ENCODE results near the gene POLN. TPM values are rescaled to one million over a fixed set of nuclear protein-coding genes. Genes with fewer than 3 reads are reported as not detected.

POLN gene
- total RNA-seq, 1 experiment from 2014 or later: 3.5 TPM

DNA sequence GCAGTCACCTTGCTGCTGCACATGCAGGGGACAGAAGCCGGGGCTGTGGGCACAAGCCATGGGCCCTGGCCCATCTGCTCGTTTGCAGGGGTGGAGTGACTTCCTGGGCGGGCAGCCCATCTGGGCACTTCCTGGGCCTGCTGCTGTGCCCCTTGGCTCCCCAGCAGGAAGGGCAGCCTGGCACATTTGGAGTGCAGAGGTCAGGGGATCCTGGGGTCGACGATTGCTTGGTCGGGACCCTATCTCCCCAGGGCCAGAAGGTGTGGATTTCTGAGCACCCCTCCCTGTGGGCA lies 30.9 kb upstream of the POLN start (continued):
- TF ChIP-seq, protein P1, sequence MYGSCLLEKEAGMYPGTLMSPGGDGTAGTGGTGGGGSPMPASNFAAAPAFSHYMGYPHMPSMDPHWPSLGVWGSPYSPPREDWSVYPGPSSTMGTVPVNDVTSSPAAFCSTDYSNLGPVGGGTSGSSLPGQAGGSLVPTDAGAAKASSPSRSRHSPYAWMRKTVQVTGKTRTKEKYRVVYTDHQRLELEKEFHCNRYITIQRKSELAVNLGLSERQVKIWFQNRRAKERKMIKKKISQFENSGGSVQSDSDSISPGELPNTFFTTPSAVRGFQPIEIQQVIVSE (CRISPR knock-in tag; IDR thresholded peaks at IDR 0.05; ENCODE audit: borderline replicate concordance): no peak
- TF ChIP-seq ATF2 (CRISPR knock-in tag; IDR thresholded peaks at IDR 0.05; ENCODE audit: borderline replicate concordance, low read depth): no peak
- TF ChIP-seq ESRRA (CRISPR knock-in tag; IDR thresholded peaks at IDR 0.05; ENCODE audit: borderline replicate concordance): no peak
- no peak for TF ChIP-seq JUN (CRISPR knock-in tag; IDR thresholded peaks at IDR 0.05)
- no peak for TF ChIP-seq ZNF317 (CRISPR knock-in tag; IDR thresholded peaks at IDR 0.05; ENCODE audit: borderline replicate concordance, low read depth)
- TF ChIP-seq JAZF1 (CRISPR knock-in tag; IDR thresholded peaks at IDR 0.05): no peak
- no peak for TF ChIP-seq FOXP4 (CRISPR knock-in tag; IDR thresholded peaks at IDR 0.05)
- TF ChIP-seq MXD4 (CRISPR knock-in tag; IDR thresholded peaks at IDR 0.05; ENCODE audit: borderline replicate concordance): no peak

- Mint-ChIP-seq H3K27ac (peak overlapping the region; percentile 83), H3K9me3 (no peaks in the 10 kb centered on the region), H3K27me3 (ENCODE audit: low read depth) (no peaks in the 10 kb centered on the region), H3K4me1 (peaks cover 9% of the 10 kb centered on the region), H3K36me3 (no peaks in the 10 kb centered on the region), H3K4me3 (no peak overlapping the region)
- TF ChIP-seq, protein P2, sequence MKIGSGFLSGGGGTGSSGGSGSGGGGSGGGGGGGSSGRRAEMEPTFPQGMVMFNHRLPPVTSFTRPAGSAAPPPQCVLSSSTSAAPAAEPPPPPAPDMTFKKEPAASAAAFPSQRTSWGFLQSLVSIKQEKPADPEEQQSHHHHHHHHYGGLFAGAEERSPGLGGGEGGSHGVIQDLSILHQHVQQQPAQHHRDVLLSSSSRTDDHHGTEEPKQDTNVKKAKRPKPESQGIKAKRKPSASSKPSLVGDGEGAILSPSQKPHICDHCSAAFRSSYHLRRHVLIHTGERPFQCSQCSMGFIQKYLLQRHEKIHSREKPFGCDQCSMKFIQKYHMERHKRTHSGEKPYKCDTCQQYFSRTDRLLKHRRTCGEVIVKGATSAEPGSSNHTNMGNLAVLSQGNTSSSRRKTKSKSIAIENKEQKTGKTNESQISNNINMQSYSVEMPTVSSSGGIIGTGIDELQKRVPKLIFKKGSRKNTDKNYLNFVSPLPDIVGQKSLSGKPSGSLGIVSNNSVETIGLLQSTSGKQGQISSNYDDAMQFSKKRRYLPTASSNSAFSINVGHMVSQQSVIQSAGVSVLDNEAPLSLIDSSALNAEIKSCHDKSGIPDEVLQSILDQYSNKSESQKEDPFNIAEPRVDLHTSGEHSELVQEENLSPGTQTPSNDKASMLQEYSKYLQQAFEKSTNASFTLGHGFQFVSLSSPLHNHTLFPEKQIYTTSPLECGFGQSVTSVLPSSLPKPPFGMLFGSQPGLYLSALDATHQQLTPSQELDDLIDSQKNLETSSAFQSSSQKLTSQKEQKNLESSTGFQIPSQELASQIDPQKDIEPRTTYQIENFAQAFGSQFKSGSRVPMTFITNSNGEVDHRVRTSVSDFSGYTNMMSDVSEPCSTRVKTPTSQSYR (CRISPR knock-in tag; IDR thresholded peaks at IDR 0.05): no peak
- TF ChIP-seq ERG (CRISPR knock-in tag; IDR thresholded peaks at IDR 0.05): no peak
- TF ChIP-seq ZNF416 (CRISPR knock-in tag; IDR thresholded peaks at IDR 0.05): no peak
- TF ChIP-seq, protein P3, sequence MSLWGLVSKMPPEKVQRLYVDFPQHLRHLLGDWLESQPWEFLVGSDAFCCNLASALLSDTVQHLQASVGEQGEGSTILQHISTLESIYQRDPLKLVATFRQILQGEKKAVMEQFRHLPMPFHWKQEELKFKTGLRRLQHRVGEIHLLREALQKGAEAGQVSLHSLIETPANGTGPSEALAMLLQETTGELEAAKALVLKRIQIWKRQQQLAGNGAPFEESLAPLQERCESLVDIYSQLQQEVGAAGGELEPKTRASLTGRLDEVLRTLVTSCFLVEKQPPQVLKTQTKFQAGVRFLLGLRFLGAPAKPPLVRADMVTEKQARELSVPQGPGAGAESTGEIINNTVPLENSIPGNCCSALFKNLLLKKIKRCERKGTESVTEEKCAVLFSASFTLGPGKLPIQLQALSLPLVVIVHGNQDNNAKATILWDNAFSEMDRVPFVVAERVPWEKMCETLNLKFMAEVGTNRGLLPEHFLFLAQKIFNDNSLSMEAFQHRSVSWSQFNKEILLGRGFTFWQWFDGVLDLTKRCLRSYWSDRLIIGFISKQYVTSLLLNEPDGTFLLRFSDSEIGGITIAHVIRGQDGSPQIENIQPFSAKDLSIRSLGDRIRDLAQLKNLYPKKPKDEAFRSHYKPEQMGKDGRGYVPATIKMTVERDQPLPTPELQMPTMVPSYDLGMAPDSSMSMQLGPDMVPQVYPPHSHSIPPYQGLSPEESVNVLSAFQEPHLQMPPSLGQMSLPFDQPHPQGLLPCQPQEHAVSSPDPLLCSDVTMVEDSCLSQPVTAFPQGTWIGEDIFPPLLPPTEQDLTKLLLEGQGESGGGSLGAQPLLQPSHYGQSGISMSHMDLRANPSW (CRISPR knock-in tag; conservative IDR thresholded peaks at IDR 0.05; ENCODE audit: low read depth): no peak
- TF ChIP-seq GRHL2 (CRISPR knock-in tag; IDR thresholded peaks at IDR 0.05; ENCODE audit: insufficient replicate concordance, severe bottlenecking): no peak
- no peak for TF ChIP-seq E2F4 (CRISPR knock-in tag; IDR thresholded peaks at IDR 0.05; ENCODE audit: borderline replicate concordance, low read depth)
- no peak for TF ChIP-seq PRRX2 (CRISPR knock-in tag; IDR thresholded peaks at IDR 0.05)
- TF ChIP-seq HMGXB4 (CRISPR knock-in tag; IDR thresholded peaks at IDR 0.05): no peak
- TF ChIP-seq MAX (CRISPR knock-in tag; IDR thresholded peaks at IDR 0.05): no peak
- TF ChIP-seq ZNF317 (CRISPR knock-in tag; IDR thresholded peaks at IDR 0.05; ENCODE audit: borderline replicate concordance, low read depth): no peak
- TF ChIP-seq GTF2I (CRISPR knock-in tag; conservative IDR thresholded peaks at IDR 0.05): no peak
- no peak for TF ChIP-seq NR3C1 (CRISPR knock-in tag; conservative IDR thresholded peaks at IDR 0.05; ENCODE audit: low read depth)
- ChIA-PET CTCF (no interaction called here), POLR2A (no interaction called here)
- ATAC-seq (no peak), DNase-seq (ENCODE audit: low spot score) (no peak)
These were observed 30.3 kb upstream of the POLN start for GRCh38 chr4:2272026-2272827.

All from WTC11 (cell line).